Esophagus muscularis mucosa (tissue), 4 donors: Measurements from ENCODE around the gene ZMYM2. TPM values are rescaled to one million over a fixed set of nuclear protein-coding genes. Genes with fewer than 3 reads are reported as not detected.
A peak's percentile ranks its signal among the peaks of the same experiment; 100 is the strongest.

Experiments used
- DNase-seq: peaks from one replicate; pipeline ENCODE4 v3.0.0-alpha.2; 2017; ENCODE audit errors: extremely low spot score
- H3K27ac ChIP-seq, 4 donors: fragments of 200-600 bp; sonication (generic); replicated peaks in 1 of 4; 1 replicate in 3 of 4; 2 replicates in 1 of 4; pipeline ENCODE4 v1.5.1; 2016 to 2019; ENCODE audit warnings: mild to moderate bottlenecking in 1 of 4
- H3K27me3 ChIP-seq, 4 donors: fragments of 200-600 bp; sonication (generic); one replicate each; pipeline versions ENCODE4 v1.5.1 to v1.6.0; 2016 to 2019
- H3K36me3 ChIP-seq, 4 donors: fragments of 200-600 bp; sonication (generic); one replicate each; pipeline ENCODE4 v1.5.1; 2016 to 2019
- H3K4me1 ChIP-seq, 4 donors: fragments of 200-600 bp; sonication (generic); one replicate each; pipeline ENCODE4 v1.5.1; 2016 to 2019
- H3K4me3 ChIP-seq, 4 donors: fragments of 200-600 bp; sonication (generic); 1 replicate in 2 of 4; 2 replicates in 2 of 4; pipeline ENCODE4 v1.5.1; 2016 to 2019; ENCODE audit warnings: mild to moderate bottlenecking in 4 of 4, moderate library complexity in 1 of 4
- H3K9me3 ChIP-seq, 4 donors: fragments of 200-600 bp; sonication (generic); 1 replicate in 3 of 4; 2 replicates in 1 of 4; pipeline ENCODE4 v1.5.1; 2016 to 2019
- CTCF ChIP-seq, 3 experiments: fragments of 200-600 bp in 2 of 3; fragments of 450-650 bp in 1 of 3; sonication (generic) in 2 of 3; IDR thresholded peaks; one replicate each; pipeline ENCODE4 v1.5.1; 2017 to 2019; ENCODE audit warnings: antibody characterized with exemption in 3 of 3, mild to moderate bottlenecking in 2 of 3, moderate library complexity in 1 of 3
- EP300 ChIP-seq: sonication (generic); formaldehyde crosslinking; IDR thresholded peaks from one replicate; pipeline ENCODE4 v1.6.1; 2017; ENCODE audit warnings: antibody characterized with exemption
- POLR2A ChIP-seq: fragments of 450-650 bp; IDR thresholded peaks from one replicate; pipeline ENCODE4 v1.6.1; 2017; ENCODE audit warnings: antibody characterized with exemption, moderate library complexity, mild to moderate bottlenecking, low read depth
- POLR2AphosphoS5 ChIP-seq, 2 donors: sonication (generic); formaldehyde crosslinking; IDR thresholded peaks; one replicate each; pipeline ENCODE4 v1.6.1; 2017; ENCODE audit warnings: antibody characterized with exemption in 2 of 2
- WGBS: methylation state at CpG from one replicate; pipeline ENCODE4 v1.1.5; 2018; 5-methylcytosine and 5-hydroxymethylcytosine counted together
- intact Hi-C: fragments of 100-400 bp; cut with DNase I; formaldehyde crosslinking; loops from one replicate; pipeline ENCODE4 v1.15.1; 2023
- total RNA-seq, 4 donors: library from RNA; depleted of rRNA; stranded (reverse); fragments of >200 nt; gene quantifications; one replicate each; pipeline versions ENCODE4 v1.1.0 to v1.2.1, GENCODE V29; 2016

Gene ZMYM2
- total RNA-seq, 4 donors from 2014 or later = 36.8 to 49.4 (median 45.5) TPM

GRCh38 chr13:20127562-20128458 lies 169.3 kb downstream of the ZMYM2 start:
- TF ChIP-seq EP300 = no peak
- TF ChIP-seq CTCF (IDR thresholded peaks at IDR 0.05) = peak; percentile 49 to 61 (median 54)
- peak; percentile 45 to 53 for TF ChIP-seq POLR2AphosphoS5 (IDR thresholded peaks at IDR 0.05)
- TF ChIP-seq POLR2A = no peak
- Histone ChIP-seq H3K27ac (peak overlapping the region; percentile 83 to 89 (median 86)), H3K27me3 (peaks cover 0 to 20% (median 0%) of the 10 kb centered on the region in 4 donors), H3K4me3 (peak overlapping the region; percentile 63 to 75 (median 66)), H3K36me3 (no peaks in the 10 kb centered on the region), H3K4me1 (peaks cover 25 to 42% (median 40%) of the 10 kb centered on the region in 4 donors), H3K9me3 (no peaks in the 10 kb centered on the region)
- no peak for DNase-seq
- intact Hi-C loops = no loop called here
- WGBS = 0% methylated on average over 6 of the region's 82 CpGs

DNA sequence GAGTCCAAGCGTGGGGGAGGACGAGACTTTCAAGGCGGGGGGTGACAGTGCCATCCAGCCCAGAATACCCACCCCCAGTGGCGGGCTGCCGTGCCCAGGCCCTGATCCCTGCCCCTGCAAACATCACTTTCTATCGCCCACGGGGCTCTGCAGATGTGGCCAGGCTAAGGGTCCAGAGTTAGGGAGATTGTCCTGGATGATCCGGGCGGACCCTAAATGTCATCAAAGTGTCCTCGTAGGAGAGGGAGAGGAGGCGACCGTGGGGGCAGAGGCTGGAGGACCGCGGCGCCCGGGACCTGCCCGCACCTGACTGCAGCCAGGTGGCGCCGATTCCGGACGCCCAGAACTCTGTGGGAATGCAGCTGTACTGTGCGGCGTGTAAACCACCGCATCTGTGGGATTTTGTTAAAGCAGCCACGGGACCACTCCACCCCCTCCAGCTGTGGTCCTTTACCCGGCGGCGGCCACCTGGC lies 170.0 kb downstream of the ZMYM2 start:
- intact Hi-C loops = no loop called here
- DNase-seq = no peak
- no peaks in the 10 kb centered on the region for H3K9me3 ChIP-seq
- peaks cover 0 to 20% (median 0%) of the 10 kb centered on the region in 4 donors for H3K27me3 ChIP-seq
- TF ChIP-seq CTCF (IDR thresholded peaks at IDR 0.05) = peak; percentile 28 to 35 (median 33)
- no peak for TF ChIP-seq EP300
- no peak for TF ChIP-seq POLR2AphosphoS5 (IDR thresholded peaks at IDR 0.05)
- TF ChIP-seq POLR2A = no peak
- peak overlapping the region; percentile 83 to 89 (median 86) for H3K27ac ChIP-seq
- H3K36me3 ChIP-seq = no peaks in the 10 kb centered on the region
- H3K4me3 ChIP-seq = peak overlapping the region; percentile 63 to 75 (median 66)
- peaks cover 25 to 42% (median 40%) of the 10 kb centered on the region in 4 donors for H3K4me1 ChIP-seq
- WGBS = 12% methylated on average over 15 of the region's 28 CpGs

DNA sequence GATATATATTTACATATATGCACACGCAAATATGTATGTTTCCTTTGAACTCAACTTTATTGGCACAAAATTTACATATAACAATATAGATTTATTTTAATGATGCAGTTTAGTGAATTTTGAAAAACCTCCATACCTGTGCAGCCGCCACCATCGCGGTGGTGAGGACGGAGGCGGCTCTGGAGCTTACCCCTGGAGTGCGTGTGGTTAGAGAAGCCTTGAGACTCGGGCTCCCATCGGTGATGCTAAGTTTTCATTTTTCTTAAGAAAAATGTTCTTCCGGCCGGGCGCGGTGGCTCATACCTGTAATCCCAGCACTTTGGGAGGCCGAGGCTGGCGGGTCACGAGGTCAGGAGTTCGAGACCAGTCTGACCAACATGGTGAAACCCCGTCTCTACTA lies 170.5 kb downstream of the ZMYM2 start:
- TF ChIP-seq POLR2A (no peak), CTCF (IDR thresholded peaks at IDR 0.05) (no peak), POLR2AphosphoS5 (IDR thresholded peaks at IDR 0.05) (no peak), EP300 (no peak)
- Histone ChIP-seq H3K9me3 (no peaks in the 10 kb centered on the region), H3K4me1 (peaks cover 25 to 42% (median 40%) of the 10 kb centered on the region in 4 donors), H3K4me3 (peak overlapping the region in 1 of 4 donors; percentile 67), H3K27me3 (peaks cover 0 to 26% (median 0%) of the 10 kb centered on the region in 4 donors), H3K36me3 (no peaks in the 10 kb centered on the region), H3K27ac (no peak overlapping the region)
- DNase-seq = no peak
- WGBS = 81% methylated on average over 18 of the region's 18 CpGs
- intact Hi-C loops = no loop called here

DNA sequence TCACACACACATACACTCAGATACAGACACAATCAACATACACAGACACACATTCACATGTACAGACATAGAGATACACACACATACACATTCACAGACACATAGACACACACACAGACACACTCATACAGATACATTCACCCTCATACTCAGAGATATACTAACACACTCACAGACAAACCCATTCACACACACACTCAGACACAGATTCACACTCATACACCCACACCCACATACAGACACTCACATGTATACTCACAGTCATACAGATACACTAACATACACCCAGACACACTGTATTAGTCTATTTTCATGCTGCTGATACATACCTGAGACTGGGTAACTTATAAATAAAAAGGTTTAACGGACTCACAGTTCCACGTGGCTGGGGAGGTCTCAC lies 171.5 kb downstream of the ZMYM2 start:
- WGBS = 81% methylated on average over 2 of the region's 2 CpGs
- intact Hi-C loops = no loop called here
- TF ChIP-seq CTCF (IDR thresholded peaks at IDR 0.05) = no peak
- TF ChIP-seq POLR2A = no peak
- no peak for TF ChIP-seq POLR2AphosphoS5 (IDR thresholded peaks at IDR 0.05)
- no peak for TF ChIP-seq EP300
- H3K36me3 ChIP-seq = no peaks in the 10 kb centered on the region
- H3K9me3 ChIP-seq = no peaks in the 10 kb centered on the region
- peaks cover 25 to 40% (median 38%) of the 10 kb centered on the region in 4 donors for H3K4me1 ChIP-seq
- H3K27ac ChIP-seq = no peak overlapping the region
- H3K27me3 ChIP-seq = peaks cover 0 to 28% (median 0%) of the 10 kb centered on the region in 4 donors
- no peak overlapping the region for H3K4me3 ChIP-seq
- DNase-seq = no peak
